ENCODE measurements around the gene C6orf132. TPM values are rescaled to one million over a fixed set of nuclear protein-coding genes. Genes with fewer than 3 reads are reported as not detected.

The C6orf132 gene
- total and polyA plus RNA-seq, 7 donors: 0.08 to 0.34 (median 0.13) TPM

DNA sequence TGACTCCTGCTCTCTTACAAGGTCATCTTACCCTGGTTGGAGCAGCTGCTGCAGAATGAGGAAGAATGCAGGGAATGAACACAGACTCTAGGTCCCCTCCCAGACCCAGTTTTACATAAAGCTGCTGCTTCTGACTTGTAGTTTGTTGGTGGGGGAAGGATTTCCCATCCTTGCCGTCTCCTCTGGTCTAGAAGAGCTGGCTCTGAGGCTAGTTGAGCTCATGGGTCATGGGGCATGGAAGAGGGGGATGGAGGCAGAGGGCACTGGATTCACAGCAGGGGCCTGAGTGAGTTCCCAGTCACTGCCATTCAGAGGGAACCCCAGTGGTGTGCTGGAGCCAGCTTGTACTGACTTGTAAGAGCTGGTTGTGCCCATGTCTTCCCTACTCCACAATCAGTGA, 21.6 kb upstream of the C6orf132 start:
- no peaks in the 10 kb centered on the region for H3K36me3 ChIP-seq (ENCODE audit: insufficient read depth in 1 of 2, low read depth in 1 of 2)
- ATAC-seq: no peak
- no peaks in the 10 kb centered on the region for H3K9me3 ChIP-seq
- DNase-seq: no peak
- 33 to 44% (median 36%) methylated on average over 1 of the region's 1 CpG for WGBS, 3 donors
- no peak overlapping the region for H3K4me3 ChIP-seq
- TF ChIP-seq, protein P1, sequence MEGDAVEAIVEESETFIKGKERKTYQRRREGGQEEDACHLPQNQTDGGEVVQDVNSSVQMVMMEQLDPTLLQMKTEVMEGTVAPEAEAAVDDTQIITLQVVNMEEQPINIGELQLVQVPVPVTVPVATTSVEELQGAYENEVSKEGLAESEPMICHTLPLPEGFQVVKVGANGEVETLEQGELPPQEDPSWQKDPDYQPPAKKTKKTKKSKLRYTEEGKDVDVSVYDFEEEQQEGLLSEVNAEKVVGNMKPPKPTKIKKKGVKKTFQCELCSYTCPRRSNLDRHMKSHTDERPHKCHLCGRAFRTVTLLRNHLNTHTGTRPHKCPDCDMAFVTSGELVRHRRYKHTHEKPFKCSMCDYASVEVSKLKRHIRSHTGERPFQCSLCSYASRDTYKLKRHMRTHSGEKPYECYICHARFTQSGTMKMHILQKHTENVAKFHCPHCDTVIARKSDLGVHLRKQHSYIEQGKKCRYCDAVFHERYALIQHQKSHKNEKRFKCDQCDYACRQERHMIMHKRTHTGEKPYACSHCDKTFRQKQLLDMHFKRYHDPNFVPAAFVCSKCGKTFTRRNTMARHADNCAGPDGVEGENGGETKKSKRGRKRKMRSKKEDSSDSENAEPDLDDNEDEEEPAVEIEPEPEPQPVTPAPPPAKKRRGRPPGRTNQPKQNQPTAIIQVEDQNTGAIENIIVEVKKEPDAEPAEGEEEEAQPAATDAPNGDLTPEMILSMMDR (IDR thresholded peaks at IDR 0.05): no peak
- intact Hi-C loops (cut with DNase I): no loop called here
- H3K4me1 ChIP-seq: no peaks in the 10 kb centered on the region
- H3K27me3 ChIP-seq (ENCODE audit: insufficient read depth in 3 of 3, low read length in 2 of 3): peaks cover 0 to 8% (median 4%) of the 10 kb centered on the region in 3 donors
- no peak overlapping the region for H3K27ac ChIP-seq

- Histone ChIP-seq H3K4me3 (no peak overlapping the region), H3K4me1 (no peaks in the 10 kb centered on the region), H3K36me3 (ENCODE audit: insufficient read depth in 1 of 2, low read depth in 1 of 2) (no peaks in the 10 kb centered on the region), H3K27ac (no peak overlapping the region), H3K9me3 (no peaks in the 10 kb centered on the region), H3K27me3 (ENCODE audit: insufficient read depth in 3 of 3, low read length in 2 of 3) (peaks cover 0 to 5% (median 4%) of the 10 kb centered on the region in 3 donors)
- ATAC-seq: no peak
- TF ChIP-seq, protein P1 (IDR thresholded peaks at IDR 0.05): no peak
- intact Hi-C loops (cut with DNase I): no loop called here
- 75 to 76% (median 75%) methylated on average over 13 of the region's 13 CpGs for WGBS, 3 donors
- DNase-seq: no peak
Observed at GRCh38 chr6:42162812-42163211, 20.4 kb upstream of the C6orf132 start.

DNA sequence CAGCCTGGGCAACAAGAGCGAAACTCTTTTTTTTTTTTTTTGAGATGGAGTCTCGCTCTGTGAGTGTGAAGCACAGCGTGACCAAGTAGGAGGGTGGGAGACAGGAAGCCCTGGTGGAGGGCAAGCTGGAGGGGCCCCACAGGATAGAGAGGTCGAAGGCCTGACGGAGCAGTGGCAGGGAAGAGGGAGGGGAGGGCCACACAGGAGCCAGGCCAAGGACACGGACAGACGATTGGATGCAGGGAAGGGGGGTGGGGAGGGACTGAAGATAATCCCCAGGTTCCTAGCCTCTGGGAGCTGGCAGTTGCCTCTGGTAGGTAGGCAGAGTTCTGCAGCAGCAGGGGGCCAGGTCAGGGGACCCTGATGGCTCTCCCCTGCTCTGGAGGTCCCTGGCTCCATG, 20.0 kb upstream of the C6orf132 start:
- no peak overlapping the region for H3K27ac ChIP-seq
- intact Hi-C loops (cut with DNase I): no loop called here
- WGBS, 3 donors: 41 to 53% (median 44%) methylated on average over 7 of the region's 7 CpGs
- no peaks in the 10 kb centered on the region for H3K36me3 ChIP-seq (ENCODE audit: insufficient read depth in 1 of 2, low read depth in 1 of 2)
- ATAC-seq (no peak), DNase-seq (no peak)
- H3K4me1 ChIP-seq: no peaks in the 10 kb centered on the region
- H3K9me3 ChIP-seq: no peaks in the 10 kb centered on the region
- no peak overlapping the region for H3K4me3 ChIP-seq
- peaks cover 0 to 5% (median 4%) of the 10 kb centered on the region in 3 donors for H3K27me3 ChIP-seq (ENCODE audit: insufficient read depth in 3 of 3, low read length in 2 of 3)
- TF ChIP-seq, protein P1 (IDR thresholded peaks at IDR 0.05): no peak

- no peak overlapping the region for H3K4me3 ChIP-seq
- H3K27me3 ChIP-seq (ENCODE audit: insufficient read depth in 3 of 3, low read length in 2 of 3): peaks cover 0 to 5% (median 4%) of the 10 kb centered on the region in 3 donors
- H3K36me3 ChIP-seq (ENCODE audit: insufficient read depth in 1 of 2, low read depth in 1 of 2): no peaks in the 10 kb centered on the region
- intact Hi-C loops (cut with DNase I): loop anchor here (2.0 to 5.0 kb wide), 2 partner anchors 67 to 85 kb away; no protein-coding TSS in a partner anchor
- no peaks in the 10 kb centered on the region for H3K4me1 ChIP-seq
- TF ChIP-seq, protein P1 (IDR thresholded peaks at IDR 0.05): no peak
- WGBS, 3 donors: 56 to 74% (median 64%) methylated on average over 4 of the region's 4 CpGs
- no peak for DNase-seq
- H3K27ac ChIP-seq: no peak overlapping the region
- no peak for ATAC-seq
- H3K9me3 ChIP-seq: no peaks in the 10 kb centered on the region
Observed at GRCh38 chr6:42159431-42160024, 17.1 kb upstream of the C6orf132 start.

- Histone ChIP-seq H3K9me3 (no peaks in the 10 kb centered on the region), H3K36me3 (ENCODE audit: insufficient read depth in 1 of 2, low read depth in 1 of 2) (no peaks in the 10 kb centered on the region), H3K4me1 (no peaks in the 10 kb centered on the region), H3K4me3 (no peak overlapping the region), H3K27me3 (ENCODE audit: insufficient read depth in 3 of 3, low read length in 2 of 3) (peaks cover 0 to 5% (median 4%) of the 10 kb centered on the region in 3 donors), H3K27ac (no peak overlapping the region)
- TF ChIP-seq, protein P1 (IDR thresholded peaks at IDR 0.05): no peak
- intact Hi-C loops (cut with DNase I): loop anchor here in 1 of 2 donors (5.0 kb wide), 1 partner anchor 66 kb away; no protein-coding TSS in a partner anchor
- no peak for DNase-seq
- no peak for ATAC-seq
- WGBS, 3 donors: 69 to 80% (median 74%) methylated on average over 2 of the region's 2 CpGs
Observed at GRCh38 chr6:42158631-42159030, 16.2 kb upstream of the C6orf132 start.

Measured in psoas muscle (tissue), 8 donors.